A204.1 (cell line): Measurements from ENCODE around the gene SF1.

Experiments used
- FAIRE-seq: peaks from 2 replicates; lab custom pipeline; 2012; peaks lifted over from hg19 to GRCh38; lab: Jason Lieb, UNC

The SF1 gene

GRCh38 chr11:64745521-64746328, 32.6 kb downstream of the SF1 start:
- FAIRE-seq: no peak

DNA sequence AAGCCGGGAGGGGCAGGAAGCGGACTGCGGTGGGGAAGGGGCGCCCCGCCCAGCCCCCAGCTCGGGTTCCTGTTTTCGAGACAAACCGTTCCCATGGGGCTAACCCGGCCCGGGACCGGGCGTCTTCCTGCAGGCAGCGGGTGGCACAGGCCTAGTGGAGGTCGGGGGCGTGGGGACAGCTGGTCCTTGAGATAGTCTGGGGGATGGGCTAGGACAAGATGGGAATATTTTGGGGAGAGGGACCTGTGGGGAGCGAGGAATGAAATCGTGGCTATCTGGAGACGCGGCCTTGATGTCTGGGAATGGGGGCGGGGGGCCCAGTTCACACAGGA, 33.2 kb downstream of the SF1 start:
- FAIRE-seq: no peak

GRCh38 chr11:64744544-64745188, 33.7 kb downstream of the SF1 start:
- no peak for FAIRE-seq

GRCh38 chr11:64743591-64744543, 34.5 kb downstream of the SF1 start, which contains the start of gene RASGRP2:
Gene RASGRP2, minus strand, starts transcription at chr11:64744142. Its CDS starts 1,276 bp downstream, at chr11:64742866.
- FAIRE-seq: no peak

DNA sequence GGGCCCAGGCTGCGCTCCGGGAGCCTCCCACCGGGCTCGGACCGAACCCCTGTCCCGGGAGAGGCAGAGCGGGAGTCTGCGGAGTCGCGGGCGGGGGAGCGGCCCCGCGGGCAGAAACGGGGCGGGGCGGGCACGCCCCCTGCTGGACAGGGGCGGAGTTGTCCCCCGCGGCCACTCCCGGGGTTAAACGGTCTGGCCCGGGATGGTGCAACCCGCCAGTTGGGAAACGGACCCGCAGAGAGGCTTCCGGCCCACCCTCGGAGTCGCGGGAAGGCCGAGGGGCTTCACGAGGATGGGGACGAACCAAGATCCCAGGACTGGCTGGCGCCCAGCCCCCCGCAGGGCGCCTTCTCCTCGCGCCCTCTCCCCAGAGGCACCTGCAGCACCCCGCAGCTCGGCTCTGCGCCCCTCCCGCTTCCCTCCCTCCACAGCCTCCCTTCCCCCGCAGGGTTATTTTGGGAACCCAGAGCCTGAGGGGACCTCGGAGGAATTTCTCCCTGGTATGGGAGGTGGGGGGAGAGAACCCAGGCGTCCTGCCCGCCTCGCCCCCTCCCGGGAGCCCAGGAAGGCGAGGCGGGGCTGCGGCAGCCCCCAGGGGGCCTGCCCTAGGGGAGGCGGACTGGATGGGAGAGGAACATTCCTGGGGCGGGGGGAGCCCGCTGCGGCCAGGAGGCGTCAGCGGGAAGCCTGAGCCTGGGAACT, 35.3 kb downstream of the SF1 start:
- FAIRE-seq: no peak

DNA sequence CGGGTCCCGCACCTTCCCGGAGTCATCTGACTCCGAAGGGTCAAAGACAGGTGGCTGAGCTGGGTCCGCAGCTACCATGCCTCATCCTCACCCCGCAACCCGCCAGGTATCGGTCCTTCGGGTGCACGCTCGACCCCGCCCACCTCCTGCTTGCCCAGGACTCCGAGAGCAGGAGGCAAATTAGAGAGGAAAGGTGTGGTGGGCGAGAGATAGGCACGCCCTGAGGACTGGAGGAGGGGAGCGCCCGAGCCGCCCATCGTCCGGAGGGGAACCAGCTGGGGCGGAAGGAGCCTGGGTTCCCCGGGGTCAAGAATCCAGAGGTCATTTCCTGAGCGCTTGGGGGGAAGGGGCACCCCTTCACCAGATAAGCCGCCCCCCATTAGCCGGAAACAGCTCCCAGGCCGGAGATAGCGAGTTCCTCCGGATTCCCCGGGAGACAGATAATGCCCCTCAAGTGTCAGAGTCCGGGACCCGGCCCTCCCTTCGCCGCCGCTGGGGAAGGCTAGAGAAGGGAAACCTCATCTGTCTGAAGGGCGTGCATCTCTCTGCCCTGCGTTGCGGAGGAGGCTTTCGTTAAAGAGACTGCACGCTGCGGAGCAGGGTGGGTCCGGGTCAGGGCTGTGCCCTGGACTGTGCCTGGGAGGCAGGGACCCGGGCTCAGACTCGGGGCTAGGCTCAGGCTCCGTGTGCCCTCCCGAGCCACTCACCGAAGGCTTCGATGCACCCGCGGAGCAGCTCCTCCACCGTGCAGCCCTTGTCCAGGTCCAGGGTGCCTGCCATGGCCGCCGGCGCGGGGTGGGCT, 36.1 kb downstream of the SF1 start:
- FAIRE-seq: no peak

DNA sequence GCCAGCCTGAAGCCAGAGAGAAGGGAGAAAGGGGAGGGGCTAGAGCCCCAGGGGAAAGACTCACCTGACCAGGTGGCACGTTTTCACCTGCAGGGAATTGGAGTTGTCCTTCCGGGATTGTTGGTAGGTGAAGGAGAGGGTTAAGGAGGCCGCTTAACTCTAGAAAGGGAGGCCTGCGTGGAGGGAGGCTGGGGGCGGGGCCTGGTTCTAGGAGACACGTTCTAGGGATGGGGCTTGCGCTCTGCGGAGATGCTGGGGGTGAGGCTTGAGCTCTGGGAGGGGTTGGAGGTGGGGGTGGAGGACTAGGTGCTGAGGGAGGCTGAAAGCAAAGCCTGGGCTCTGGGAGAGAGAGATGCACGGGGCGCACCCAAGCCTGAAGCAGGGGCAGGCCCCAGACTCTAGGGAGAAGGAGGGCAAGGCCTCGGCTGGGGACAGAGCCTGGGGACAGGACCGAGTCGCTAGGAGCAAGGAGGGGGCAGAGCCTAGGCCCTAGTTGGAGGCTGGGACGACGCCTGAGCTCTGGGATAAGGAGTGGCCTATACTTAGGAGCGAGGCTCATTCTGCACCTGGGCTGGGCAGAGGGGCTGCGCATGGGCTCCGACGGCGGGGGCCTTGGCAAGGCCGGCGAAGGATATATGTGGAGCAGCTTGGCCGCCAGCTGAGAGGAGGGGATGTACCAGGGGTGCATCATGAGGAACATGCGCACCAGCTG, 36.8 kb downstream of the SF1 start:
- FAIRE-seq: no peak

- FAIRE-seq: no peak
Observed at GRCh38 chr11:64739871-64740270, 38.5 kb downstream of the SF1 start.

DNA sequence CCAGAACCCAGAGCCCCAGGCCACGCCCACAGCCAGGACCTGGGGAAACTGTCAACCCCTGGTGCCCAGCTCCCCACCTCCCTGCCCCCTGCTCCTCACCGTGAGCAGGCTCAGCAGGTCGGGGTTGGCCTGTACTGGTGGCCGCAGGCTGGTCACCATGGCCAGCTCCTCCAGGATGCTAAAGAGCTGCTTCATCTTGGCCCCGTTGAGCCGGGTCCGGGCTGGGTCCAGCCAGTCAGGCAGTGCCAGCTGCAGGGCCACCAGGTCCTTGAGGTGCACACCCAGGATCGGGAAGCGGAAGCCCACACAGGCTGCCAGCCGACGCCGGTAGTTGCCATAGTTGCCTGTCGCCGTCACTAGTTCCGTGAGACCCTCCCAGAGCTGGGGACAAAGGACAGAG, 41.7 kb downstream of the SF1 start:
- FAIRE-seq: no peak

DNA sequence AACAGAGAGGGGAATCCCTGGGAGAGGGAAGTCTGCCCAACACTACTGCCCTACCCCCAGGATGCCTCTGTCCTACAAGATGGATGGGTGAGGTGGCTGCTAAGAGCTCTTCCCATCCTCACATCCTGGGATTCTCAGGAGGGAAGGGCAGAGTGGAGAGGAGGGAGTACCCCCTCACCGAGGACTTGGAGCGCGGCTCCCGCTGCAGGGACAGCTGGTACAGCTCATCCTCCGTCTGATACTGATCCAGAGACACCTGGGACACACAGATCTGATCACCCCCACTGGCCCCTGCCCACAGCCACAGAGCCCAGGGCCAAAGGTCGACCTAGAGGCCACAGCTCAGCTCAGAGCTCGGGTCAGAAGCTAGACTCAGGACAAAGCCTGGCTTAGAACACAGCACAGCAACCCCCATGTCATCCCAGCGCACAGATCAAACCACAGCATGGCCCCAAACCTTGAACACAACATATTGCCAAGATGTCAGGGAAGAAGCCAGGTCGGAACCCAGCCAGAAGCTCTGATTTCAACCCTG, 42.5 kb downstream of the SF1 start:
- no peak for FAIRE-seq

DNA sequence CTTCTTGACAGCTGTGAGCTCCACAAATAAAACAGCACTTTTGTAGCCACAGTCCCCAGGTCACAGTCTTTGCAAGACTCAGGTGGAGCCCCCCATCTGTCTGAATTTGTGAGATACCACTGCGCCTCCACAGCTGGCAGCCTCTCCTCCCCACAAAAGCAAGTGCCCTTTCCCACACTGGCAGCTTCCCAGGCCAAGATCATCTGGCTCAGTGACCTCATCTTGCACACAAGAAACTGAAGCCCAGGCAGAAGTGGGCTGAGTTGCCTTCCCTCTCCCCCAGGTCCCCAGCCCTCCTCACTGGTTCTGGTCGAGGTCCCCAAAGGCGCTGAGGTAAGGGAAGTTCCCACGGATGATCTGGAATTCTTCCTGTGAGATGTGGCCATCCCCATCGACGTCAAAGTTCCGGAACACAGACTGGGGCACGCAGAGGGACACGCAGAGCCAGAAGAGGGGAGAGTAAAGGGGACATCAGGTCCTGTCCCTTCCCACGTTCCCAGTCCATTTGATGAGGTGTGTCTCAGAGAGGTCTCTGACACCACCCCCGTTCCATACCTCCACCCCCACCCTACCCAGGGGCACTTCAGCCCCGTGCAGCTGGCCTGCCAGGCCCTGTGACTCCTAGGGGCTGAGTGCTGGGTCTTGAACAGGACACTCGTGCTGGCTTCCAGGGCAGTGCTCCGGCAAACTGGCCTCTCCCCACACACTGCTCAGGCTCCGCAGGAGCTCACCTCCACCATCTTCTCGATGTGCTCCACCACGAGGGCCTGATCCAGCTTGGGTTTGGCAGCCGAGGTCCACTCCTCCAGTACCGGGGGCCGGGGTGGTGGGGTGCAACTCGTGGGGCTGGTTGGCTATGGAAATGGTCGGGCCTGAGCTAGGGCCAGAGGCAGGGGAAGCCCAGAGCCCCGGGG, 43.3 kb downstream of the SF1 start:
- FAIRE-seq: no peak

- no peak for FAIRE-seq
Observed at GRCh38 chr11:64731601-64732000, 46.7 kb downstream of the SF1 start.

GRCh38 chr11:64729851-64730382, 48.4 kb downstream of the SF1 start:
- FAIRE-seq: no peak

DNA sequence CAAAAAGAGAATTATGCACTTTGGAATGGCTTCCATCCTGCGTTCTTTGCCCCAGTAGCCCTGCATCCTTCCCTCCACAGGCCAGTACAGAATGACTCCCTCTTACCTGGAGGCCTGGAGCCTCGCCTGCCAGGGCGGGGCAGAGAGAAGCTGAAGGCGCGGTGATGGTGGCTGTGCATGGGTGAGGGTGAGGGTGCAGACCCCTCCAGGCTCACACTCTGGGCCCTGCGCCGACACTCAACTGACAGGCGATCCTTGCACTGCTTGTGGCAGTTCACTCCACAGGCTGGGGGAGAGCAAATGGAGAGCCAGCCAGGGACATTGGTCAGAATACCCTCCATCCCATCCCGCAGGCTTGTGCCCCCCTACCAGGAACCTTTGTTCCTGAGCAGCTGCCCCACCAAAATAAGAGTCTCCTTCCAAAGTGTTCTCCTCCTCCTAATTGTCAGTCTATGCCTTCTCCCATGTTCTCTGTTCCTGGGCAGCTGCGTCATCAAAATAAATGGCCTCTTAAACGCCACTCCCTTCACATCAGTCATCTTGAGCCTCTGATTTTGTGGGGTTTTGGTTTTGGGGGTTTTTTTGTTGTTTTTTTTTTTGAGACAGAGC, 49.5 kb downstream of the SF1 start:
- FAIRE-seq: no peak

GRCh38 chr11:64726867-64727530, 51.3 kb downstream of the SF1 start:
- FAIRE-seq: no peak

DNA sequence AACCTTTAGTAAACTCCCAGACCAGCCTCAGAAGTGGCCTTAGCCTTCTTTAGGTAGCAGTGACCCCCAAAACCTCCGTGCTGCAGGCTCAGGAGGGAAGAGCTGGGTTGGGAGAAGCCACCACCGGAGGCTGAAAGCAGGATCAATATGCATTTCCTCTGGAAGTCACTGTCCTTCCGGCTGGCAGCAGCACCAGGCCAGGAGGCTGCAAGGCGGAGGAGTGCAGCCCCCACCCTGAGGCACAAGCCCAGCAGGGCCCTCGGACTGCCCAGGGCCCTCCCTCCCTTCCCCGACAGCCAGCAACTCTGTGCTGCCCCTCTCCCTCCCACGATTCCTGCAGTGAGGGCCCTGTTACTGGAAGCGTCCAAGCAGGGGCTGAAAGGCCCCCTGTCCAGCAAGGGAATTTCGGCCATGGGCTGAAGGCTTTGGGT, 52.1 kb downstream of the SF1 start:
- no peak for FAIRE-seq

DNA sequence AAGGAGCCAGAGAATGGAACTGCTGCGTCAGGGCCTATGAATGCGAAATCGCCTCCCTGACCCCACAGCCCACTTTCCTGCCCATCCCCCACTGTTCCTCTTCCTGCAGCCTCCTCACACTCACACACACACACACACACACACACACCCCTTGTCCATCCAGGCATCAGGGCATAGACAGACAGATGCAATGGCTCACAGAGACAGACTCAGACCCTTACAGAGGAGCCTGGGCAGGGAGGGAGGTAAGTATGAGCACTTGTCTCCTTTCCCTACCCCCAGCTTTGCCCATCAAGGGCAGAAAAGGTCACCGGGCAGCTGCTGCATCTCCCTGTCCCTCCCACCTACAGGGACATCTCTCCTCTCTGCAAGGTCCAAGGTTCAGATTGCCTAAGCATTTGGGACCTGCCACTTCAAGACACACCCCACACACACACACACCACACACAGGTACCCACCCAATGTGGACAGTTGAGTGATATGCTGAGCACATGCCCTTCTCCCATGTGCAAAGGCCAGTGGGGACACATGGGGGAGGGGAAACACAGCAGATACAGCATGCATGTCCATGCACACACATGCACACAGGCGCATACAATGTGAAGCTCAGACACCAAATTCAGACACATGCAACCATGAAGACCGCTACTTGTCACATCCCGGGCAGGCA, 53.3 kb downstream of the SF1 start:
- no peak for FAIRE-seq
